H1 (cell line): ENCODE results near the gene FAM98C. TPM values are rescaled to one million over a fixed set of nuclear protein-coding genes. Genes with fewer than 3 reads are reported as not detected.

Source experiments
- CTCF ChIA-PET: fragments of 300-600 bp; sonication (Branson Sonifier 250); formaldehyde crosslinking; loops from one replicate; lab custom pipeline; 2021; ENCODE audit not compliant: partially characterized antibody; lab: Charles Lee
- POLR2A ChIA-PET: fragments of 300-600 bp; sonication (Branson Sonifier 250); formaldehyde crosslinking; loops from one replicate; lab custom pipeline; 2021; ENCODE audit warnings: inconsistent platforms; ENCODE audit not compliant: partially characterized antibody; lab: Charles Lee
- DNase-seq, 2 experiments: peaks; one replicate each; pipeline versions ENCODE4 v3.0.0 to v3.0.0-alpha.2; 2010 to 2022; ENCODE audit warnings: low spot score in 2 of 2, low read depth in 1 of 2, mixed read lengths in 1 of 2
- FAIRE-seq: peaks from 2 replicates; lab custom pipeline; 2011; peaks lifted over from hg19 to GRCh38; lab: Jason Lieb, UNC
- H2AFZ ChIP-seq: 2 replicates; pipeline ENCODE4 v1.8.1; 2012; ENCODE audit warnings: low read length, inconsistent platforms
- H2AK5ac ChIP-seq: 2 replicates; pipeline ENCODE4 v1.6.1; 2013; ENCODE audit warnings: low read depth, low read length
- H2BK120ac ChIP-seq: replicated peaks from 2 replicates; pipeline ENCODE3; 2013; ENCODE audit warnings: low read depth, low read length, inconsistent platforms
- H2BK12ac ChIP-seq: 2 replicates; pipeline ENCODE4 v1.6.1; 2013; ENCODE audit warnings: low read depth, low read length
- H2BK15ac ChIP-seq: 2 replicates; pipeline ENCODE4 v1.6.1; 2013; ENCODE audit warnings: low read length
- H2BK20ac ChIP-seq: 2 replicates; pipeline ENCODE4 v1.6.1; 2013; ENCODE audit warnings: low read length
- H2BK5ac ChIP-seq: 2 replicates; pipeline ENCODE4 v1.6.1; 2013; ENCODE audit warnings: low read depth, low read length
- H3K14ac ChIP-seq: 2 replicates; pipeline ENCODE4 v1.6.1; 2013; ENCODE audit warnings: inconsistent platforms; ENCODE audit not compliant: insufficient read length
- H3K18ac ChIP-seq: 2 replicates; pipeline ENCODE4 v1.6.1; 2013; ENCODE audit warnings: low read length; ENCODE audit errors: extremely low read depth
- H3K23ac ChIP-seq: 2 replicates; pipeline ENCODE4 v1.6.1; 2013; ENCODE audit warnings: inconsistent platforms; ENCODE audit not compliant: insufficient read length
- H3K23me2 ChIP-seq: 2 replicates; pipeline ENCODE4 v1.6.1; 2013; ENCODE audit warnings: low read depth, low read length
- H3K27ac ChIP-seq: 2 replicates; pipeline ENCODE4 v1.6.1; 2011; ENCODE audit warnings: low read depth, low read length, inconsistent platforms
- H3K27me3 ChIP-seq, 4 experiments: replicated peaks in 1 of 4; 1 replicate in 1 of 4; 2 replicates in 3 of 4; pipeline versions ENCODE4 v1.6.1 to v1.8.1; 2011 to 2013; ENCODE audit warnings: low read length in 3 of 4, mild to moderate bottlenecking in 3 of 4, inconsistent platforms in 2 of 4, mixed read lengths in 2 of 4, moderate library complexity in 1 of 4; ENCODE audit not compliant: control insufficient read depth in 3 of 4, insufficient read depth in 3 of 4; ENCODE audit errors: extremely low read depth in 1 of 4
- H3K36me3 ChIP-seq, 4 experiments: 2 replicates each; pipeline versions ENCODE4 v1.6.1 to v1.8.1; 2011 to 2013; ENCODE audit warnings: mild to moderate bottlenecking in 4 of 4, low read length in 3 of 4, moderate library complexity in 2 of 4, control low read depth in 1 of 4, inconsistent platforms in 1 of 4; ENCODE audit not compliant: insufficient read depth in 4 of 4, control insufficient read depth in 2 of 4
- H3K4ac ChIP-seq: replicated peaks from 2 replicates; pipeline ENCODE3; 2013; ENCODE audit warnings: low read length, low read depth, mixed read lengths, inconsistent platforms; ENCODE audit not compliant: insufficient read length
- H3K4me1 ChIP-seq, 4 experiments: replicated peaks in 1 of 4; 1 replicate in 1 of 4; 2 replicates in 3 of 4; pipeline versions ENCODE4 v1.6.1 to v1.8.1; 2011 to 2013; ENCODE audit warnings: low read length in 3 of 4, inconsistent platforms in 2 of 4, mixed read lengths in 1 of 4; ENCODE audit not compliant: insufficient read depth in 4 of 4, control insufficient read depth in 3 of 4
- H3K4me2 ChIP-seq, 2 experiments: 2 replicates each; pipeline versions ENCODE4 v1.6.1 to v1.8.1; 2011 to 2013; ENCODE audit warnings: low read depth in 2 of 2, low read length in 2 of 2, control low read depth in 1 of 2, inconsistent platforms in 1 of 2, mild to moderate bottlenecking in 1 of 2; ENCODE audit not compliant: insufficient read depth in 1 of 2
- H3K4me3 ChIP-seq, 4 experiments: fragments of 200-600, 300-600 bp in 1 of 4; sonication (generic), shearing (Covaris generic), sonication (Bioruptor Twin) in 1 of 4; 2 replicates each; pipeline versions ENCODE4 v1.5.1 to v1.8.1; 2011 to 2016; ENCODE audit warnings: low read length in 4 of 4, low read depth in 3 of 4, control low read depth in 2 of 4, inconsistent platforms in 2 of 4, mild to moderate bottlenecking in 2 of 4, mixed read lengths in 1 of 4, moderate library complexity in 1 of 4; ENCODE audit not compliant: insufficient read depth in 2 of 4; ENCODE audit errors: extremely low read depth in 1 of 4
- H3K56ac ChIP-seq: replicated peaks from 2 replicates; pipeline ENCODE3; 2013; ENCODE audit warnings: low read depth, mild to moderate bottlenecking, mixed read lengths, low read length, inconsistent platforms; ENCODE audit not compliant: insufficient read length
- H3K79me1 ChIP-seq: 2 replicates; pipeline ENCODE4 v1.6.1; 2013; ENCODE audit warnings: low read depth, low read length, control low read depth
- H3K79me2 ChIP-seq, 2 experiments: 2 replicates each; pipeline versions ENCODE4 v1.6.1 to v1.8.1; 2012 to 2013; ENCODE audit warnings: low read length in 2 of 2, mild to moderate bottlenecking in 2 of 2, inconsistent platforms in 1 of 2; ENCODE audit not compliant: insufficient read depth in 2 of 2, control insufficient read depth in 1 of 2
- H3K9ac ChIP-seq, 4 experiments: replicated peaks in 1 of 4; 1 replicate in 1 of 4; 2 replicates in 3 of 4; pipeline versions ENCODE4 v1.6.1 to v1.8.1; 2011 to 2013; ENCODE audit warnings: low read depth in 3 of 4, low read length in 3 of 4, control low read depth in 2 of 4, mild to moderate bottlenecking in 2 of 4, moderate library complexity in 2 of 4, inconsistent platforms in 1 of 4; ENCODE audit errors: extremely low read depth in 1 of 4
- H3K9me3 ChIP-seq, 2 experiments: 2 replicates each; pipeline versions ENCODE4 v1.6.1 to v1.8.1; 2012 to 2013; ENCODE audit warnings: mild to moderate bottlenecking in 2 of 2, moderate library complexity in 2 of 2, control low read depth in 1 of 2, inconsistent platforms in 1 of 2, low read depth in 1 of 2, low read length in 1 of 2, mixed read lengths in 1 of 2; ENCODE audit not compliant: insufficient read depth in 2 of 2
- H4K20me1 ChIP-seq, 2 experiments: replicated peaks in 1 of 2; 2 replicates each; pipeline versions ENCODE3 to v1.8.1; 2011 to 2013; ENCODE audit warnings: inconsistent platforms in 2 of 2, low read length in 2 of 2, mild to moderate bottlenecking in 1 of 2; ENCODE audit not compliant: insufficient read depth in 2 of 2, control insufficient read depth in 1 of 2
- H4K5ac ChIP-seq: 2 replicates; pipeline ENCODE4 v1.6.1; 2013; ENCODE audit warnings: low read length, low read depth, mixed read lengths, inconsistent platforms; ENCODE audit not compliant: insufficient read length
- H4K8ac ChIP-seq: 2 replicates; pipeline ENCODE4 v1.8.0; 2013; ENCODE audit warnings: mild to moderate bottlenecking, moderate library complexity, low read length, inconsistent platforms; ENCODE audit not compliant: insufficient read depth; ENCODE audit errors: extremely low read depth
- H4K91ac ChIP-seq: replicated peaks from 2 replicates; pipeline ENCODE3; 2013; ENCODE audit warnings: low read length, mixed read lengths, inconsistent platforms; ENCODE audit not compliant: insufficient read length
- ATF3 ChIP-seq: IDR thresholded peaks from 2 replicates; pipeline ENCODE4 v1.6.1; 2011; ENCODE audit warnings: low read depth, mild to moderate bottlenecking, low read length; ENCODE audit not compliant: insufficient read depth
- CHD2 ChIP-seq: IDR thresholded peaks from 2 replicates; pipeline ENCODE4 v1.6.1; 2012; ENCODE audit warnings: low read length, improper control_type of control experiment
- CREB1 ChIP-seq: IDR thresholded peaks from 2 replicates; pipeline ENCODE4 v1.6.1; 2012; ENCODE audit warnings: inconsistent platforms
- CTBP2 ChIP-seq: IDR thresholded peaks from 2 replicates; pipeline ENCODE4 v1.7.0; 2011; ENCODE audit warnings: borderline replicate concordance, mild to moderate bottlenecking, moderate library complexity, mixed read lengths, low read length; ENCODE audit not compliant: insufficient read depth, insufficient read length
- E2F6 ChIP-seq: IDR thresholded peaks from 2 replicates; pipeline ENCODE4 v1.6.1; 2012; ENCODE audit warnings: inconsistent platforms
- POU5F1 ChIP-seq: IDR thresholded peaks from 2 replicates; pipeline ENCODE4 v1.6.1; 2011; ENCODE audit warnings: low read depth, mild to moderate bottlenecking, low read length, moderate library complexity
- RAD21 ChIP-seq, 2 experiments: IDR thresholded peaks in 1 of 2; conservative IDR thresholded peaks in 1 of 2; 2 replicates each; pipeline ENCODE4 v1.6.1; 2011; ENCODE audit warnings: low read depth in 2 of 2, low read length in 2 of 2, improper control_type of control experiment in 1 of 2, inconsistent platforms in 1 of 2, mild to moderate bottlenecking in 1 of 2, moderate library complexity in 1 of 2
- RFX5 ChIP-seq: IDR thresholded peaks from 2 replicates; pipeline ENCODE4 v1.6.1; 2011; ENCODE audit warnings: low read depth, low read length, improper control_type of control experiment, borderline replicate concordance
- SIRT6 ChIP-seq: IDR thresholded peaks from one replicate; pipeline ENCODE4 v1.7.1; 2012; ENCODE audit warnings: low read length, inconsistent platforms
- WGBS, 2 experiments: shearing (Covaris generic) in 1 of 2; methylation state at CpG; one replicate each; pipeline versions ENCODE4 v1.1.6 to v1.1.7; 2013 to 2015; ENCODE audit warnings: low lambda C conversion rate in 2 of 2, mixed read lengths in 2 of 2, inconsistent platforms in 1 of 2, low coverage in 1 of 2, missing lambda C conversion rate in 1 of 2; ENCODE audit not compliant: insufficient replicate concordance in 2 of 2, insufficient coverage in 1 of 2, insufficient read length in 1 of 2; ENCODE audit errors: extremely low coverage in 1 of 2, missing lambda C conversion rate in 1 of 2; 5-methylcytosine and 5-hydroxymethylcytosine counted together
- polyA plus RNA-seq, 7 experiments: library from polyadenylated mRNA; depleted of rRNA in 3 of 7; stranded (reverse) in 5 of 7; unstranded in 2 of 7; fragments of >200 nt in 5 of 7; fragments of 200-250 nt in 2 of 7; gene quantifications; 1 replicate in 5 of 7; 2 replicates in 1 of 7; 4 replicates in 1 of 7; pipeline versions ENCODE4 v1.2.1 to v1.2.3, GENCODE V29; 2011 to 2013; ENCODE audit warnings: missing spikeins in 2 of 7, mixed read lengths in 2 of 7
- total RNA-seq: library from RNA; stranded (reverse); fragmentation: NEBNext Ultra II Directional; extraction: Animal tissue kit (Norgen Biotek cat#: 25700); gene quantifications from 2 replicates; pipeline ENCODE4 v1.2.1, GENCODE V29; 2021
- TF ChIP-seq, protein P1 (sequence below): IDR thresholded peaks from 2 replicates; pipeline ENCODE4 v1.6.1; 2011; ENCODE audit warnings: low read length, improper control_type of control experiment

The FAM98C gene
- total and polyA plus RNA-seq, 2 of the 8 experiments (the other 6 are each of a cell fraction or from before 2014, with no cell fraction given): 6.1 to 9.4 TPM

DNA sequence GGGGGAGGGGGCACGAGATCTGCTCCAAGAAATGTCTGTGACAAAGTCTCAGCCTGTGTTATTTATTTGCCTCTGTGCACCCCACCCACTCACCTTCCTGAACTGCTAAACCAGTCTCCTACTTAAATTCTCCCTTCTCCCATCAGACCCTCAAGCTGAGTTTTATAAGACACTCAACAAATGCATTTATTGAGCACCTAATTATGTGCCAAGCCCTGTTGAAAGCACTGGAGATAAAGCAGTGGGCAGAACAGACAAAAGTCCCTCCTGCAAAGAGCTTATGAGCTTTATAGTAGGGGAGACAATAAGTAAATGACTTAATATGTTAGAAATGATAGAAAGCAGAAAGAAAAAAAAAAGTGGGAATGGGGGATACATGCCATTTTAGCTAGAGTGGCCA is 3.4 kb upstream of the FAM98C start:
- H4K8ac ChIP-seq: no peak overlapping the region
- no peak overlapping the region for H2BK12ac ChIP-seq
- H3K4ac ChIP-seq: no peak overlapping the region
- H3K23ac ChIP-seq: no peak overlapping the region
- no peak overlapping the region for H3K4me3 ChIP-seq
- FAIRE-seq (no peak), DNase-seq (no peak)
- no peak overlapping the region for H2BK5ac ChIP-seq
- no peak overlapping the region for H3K56ac ChIP-seq
- H2BK15ac ChIP-seq: no peak overlapping the region
- H2AFZ ChIP-seq: no peak overlapping the region
- no peak overlapping the region for H3K9ac ChIP-seq
- no peak overlapping the region for H2AK5ac ChIP-seq
- no peak overlapping the region for H2BK120ac ChIP-seq
- H3K79me1 ChIP-seq: no peaks in the 10 kb centered on the region
- ChIA-PET POLR2A (interaction anchor here (0.6 to 6.1 kb wide), 8 partner anchors 10 to 460 kb away, joined by 3 to 38 read pairs (median 4); partner anchors contain the start of genes GGN and SPRED3), CTCF (interaction anchor here (0.6 to 1.4 kb wide), 3 partner anchors 15 to 316 kb away, joined by 3 to 4 read pairs (median 3); no protein-coding TSS in a partner anchor)
- H3K14ac ChIP-seq: no peak overlapping the region
- no peak overlapping the region for H3K27ac ChIP-seq
- H4K91ac ChIP-seq: no peak overlapping the region
- H3K4me1 ChIP-seq: no peaks in the 10 kb centered on the region; a peak in 2 of 7 replicates
- no peaks in the 10 kb centered on the region for H4K20me1 ChIP-seq
- no peak overlapping the region for H4K5ac ChIP-seq
- WGBS, 2 experiments: 73% methylated on average over 1 of the region's 1 CpG; no CpG with 5 or more reads in 1 of the 2 experiments
- H3K9me3 ChIP-seq: no peaks in the 10 kb centered on the region
- H3K79me2 ChIP-seq: no peaks in the 10 kb centered on the region
- H3K36me3 ChIP-seq: peaks cover 0 to 11% (median 0%) of the 10 kb centered on the region in 4 experiments; a peak in 1 of 8 replicates
- H3K23me2 ChIP-seq: peaks cover 5% of the 10 kb centered on the region; the same call in 1 of the 2 replicates
- H3K27me3 ChIP-seq: peaks cover 2 to 46% (median 43%) of the 10 kb centered on the region in 4 experiments
- no peak overlapping the region for H2BK20ac ChIP-seq
- no peak overlapping the region for H3K18ac ChIP-seq
- H3K4me2 ChIP-seq: no peak overlapping the region
- TF ChIP-seq RAD21 (IDR thresholded peaks at IDR 0.05 in 1 of 2, conservative IDR thresholded peaks at IDR 0.05 in 1 of 2; ENCODE audit: low read depth in 2 of 2, low read length in 2 of 2) (no peak), POU5F1 (no peak), ATF3 (no peak), CREB1 (no peak), CHD2 (no peak), RFX5 (no peak), CTBP2 (no peak), SIRT6 (no peak), E2F6 (no peak)
- TF ChIP-seq, protein P1, sequence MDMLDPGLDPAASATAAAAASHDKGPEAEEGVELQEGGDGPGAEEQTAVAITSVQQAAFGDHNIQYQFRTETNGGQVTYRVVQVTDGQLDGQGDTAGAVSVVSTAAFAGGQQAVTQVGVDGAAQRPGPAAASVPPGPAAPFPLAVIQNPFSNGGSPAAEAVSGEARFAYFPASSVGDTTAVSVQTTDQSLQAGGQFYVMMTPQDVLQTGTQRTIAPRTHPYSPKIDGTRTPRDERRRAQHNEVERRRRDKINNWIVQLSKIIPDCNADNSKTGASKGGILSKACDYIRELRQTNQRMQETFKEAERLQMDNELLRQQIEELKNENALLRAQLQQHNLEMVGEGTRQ: no peak
